Gastrocnemius medialis (tissue), 4 donors: ENCODE data around the gene ACOT7. TPM values are rescaled to one million over a fixed set of nuclear protein-coding genes. Genes with fewer than 3 reads are reported as not detected.

Source experiments
- ATAC-seq, 2 donors: fragments of 150-250 bp; one replicate each; pipeline ENCODE4 v1.9.1; 2016
- DNase-seq, 2 donors: peaks; one replicate each; pipeline ENCODE4 v3.0.0-alpha.2; 2019
- H3K27ac ChIP-seq, 4 donors: fragments of 200-600 bp; sonication (generic); 1 replicate in 1 of 4; 2 replicates in 3 of 4; pipeline ENCODE4 v1.5.1; 2016 to 2018; ENCODE audit warnings: mild to moderate bottlenecking in 2 of 4, moderate library complexity in 1 of 4
- H3K27me3 ChIP-seq, 3 donors: fragments of 200-600 bp; sonication (generic) in 2 of 3; 1 replicate in 1 of 3; 2 replicates in 2 of 3; pipeline versions ENCODE4 v1.5.1 to v1.6.0; 2016 to 2019; ENCODE audit warnings: mild to moderate bottlenecking in 1 of 3, moderate library complexity in 1 of 3
- H3K36me3 ChIP-seq, 2 donors: fragments of 200-600 bp; sonication (generic) in 1 of 2; one replicate each; pipeline ENCODE4 v1.5.1; 2017 to 2018
- H3K4me1 ChIP-seq, 2 donors: fragments of 200-600 bp; sonication (generic) in 1 of 2; one replicate each; pipeline ENCODE4 v1.5.1; 2016 to 2017; ENCODE audit warnings: mild to moderate bottlenecking in 2 of 2
- H3K4me3 ChIP-seq, 4 donors: fragments of 200-600 bp; sonication (generic) in 3 of 4; 1 replicate in 1 of 4; 2 replicates in 3 of 4; pipeline ENCODE4 v1.5.1; 2016 to 2019; ENCODE audit warnings: mild to moderate bottlenecking in 2 of 4
- H3K9me3 ChIP-seq, 3 donors: fragments of 200-600 bp; sonication (generic) in 2 of 3; 1 replicate in 1 of 3; 2 replicates in 2 of 3; pipeline ENCODE4 v1.5.1; 2016 to 2019
- CTCF ChIP-seq, 5 experiments: fragments of 450-650 bp in 3 of 5; fragments of 200-600 bp in 2 of 5; sonication (generic) in 2 of 5; IDR thresholded peaks in 4 of 5; conservative IDR thresholded peaks in 1 of 5; 1 replicate in 4 of 5; 2 replicates in 1 of 5; pipeline ENCODE4 v1.5.1; 2016 to 2019; ENCODE audit warnings: antibody characterized with exemption in 5 of 5, mild to moderate bottlenecking in 3 of 5, moderate library complexity in 3 of 5
- POLR2A ChIP-seq, 2 donors: fragments of 450-650 bp; IDR thresholded peaks; one replicate each; pipeline ENCODE4 v1.6.1; 2017; ENCODE audit warnings: antibody characterized with exemption in 2 of 2, mild to moderate bottlenecking in 2 of 2, moderate library complexity in 2 of 2
- in situ Hi-C, 4 donors: fragments of 200-750 bp; cut with MboI; loops; one replicate each; pipeline versions ENCODE4 v1.15.0 to v1.8.0; 2017; ENCODE audit warnings: low sequenced_read_pairs in 4 of 4
- intact Hi-C: fragments of 100-400 bp; cut with DNase I; formaldehyde crosslinking; loops from one replicate; pipeline ENCODE4 v1.15.1; 2023; ENCODE audit warnings: low total_unique reads
- total RNA-seq, 4 donors: library from RNA; depleted of rRNA; stranded (reverse); fragments of >200 nt; gene quantifications; one replicate each; pipeline versions ENCODE4 v1.1.0 to v1.2.3, GENCODE V29; 2016

The ACOT7 gene
- total RNA-seq, 4 donors from 2014 or later: 1.3 to 5.8 (median 3.2) TPM

- H3K4me1 ChIP-seq: peaks cover 0 to 2% of the 10 kb centered on the region in 2 donors
- intact Hi-C loops: no loop called here
- H3K4me3 ChIP-seq: no peak overlapping the region
- in situ Hi-C loops: loop anchor here in 2 of 4 donors (10.0 kb wide), 2 partner anchors 90 to 150 kb away; no protein-coding TSS in a partner anchor
- DNase-seq (no peak), ATAC-seq (no peak)
- TF ChIP-seq CTCF (IDR thresholded peaks at IDR 0.05 in 4 of 5, conservative IDR thresholded peaks at IDR 0.05 in 1 of 5): no peak
- no peak for TF ChIP-seq POLR2A (IDR thresholded peaks at IDR 0.05)
- no peaks in the 10 kb centered on the region for H3K9me3 ChIP-seq
- H3K36me3 ChIP-seq: no peaks in the 10 kb centered on the region
- H3K27me3 ChIP-seq: peaks cover 9 to 27% (median 13%) of the 10 kb centered on the region in 3 donors
- no peak overlapping the region for H3K27ac ChIP-seq
These were observed 138.9 kb downstream of the ACOT7 start for GRCh38 chr1:6254691-6255090.

GRCh38 chr1:6253380-6253779, 140.2 kb downstream of the ACOT7 start:
- DNase-seq (no peak), ATAC-seq (no peak)
- no peak for TF ChIP-seq CTCF (IDR thresholded peaks at IDR 0.05 in 4 of 5, conservative IDR thresholded peaks at IDR 0.05 in 1 of 5)
- no peak for TF ChIP-seq POLR2A (IDR thresholded peaks at IDR 0.05)
- Histone ChIP-seq H3K4me3 (no peak overlapping the region), H3K27ac (no peak overlapping the region), H3K4me1 (no peaks in the 10 kb centered on the region), H3K9me3 (no peaks in the 10 kb centered on the region), H3K36me3 (no peaks in the 10 kb centered on the region), H3K27me3 (peaks cover 13 to 21% (median 15%) of the 10 kb centered on the region in 3 donors)
- in situ Hi-C loops (loop anchor here in 2 of 4 donors (10.0 kb wide), 2 partner anchors 91 to 151 kb away; no protein-coding TSS in a partner anchor), intact Hi-C loops (no loop called here)

- TF ChIP-seq CTCF (IDR thresholded peaks at IDR 0.05 in 4 of 5, conservative IDR thresholded peaks at IDR 0.05 in 1 of 5): no peak
- no peak for TF ChIP-seq POLR2A (IDR thresholded peaks at IDR 0.05)
- H3K9me3 ChIP-seq: no peaks in the 10 kb centered on the region
- H3K4me3 ChIP-seq: no peak overlapping the region
- H3K36me3 ChIP-seq: no peaks in the 10 kb centered on the region
- no peaks in the 10 kb centered on the region for H3K4me1 ChIP-seq
- DNase-seq (no peak), ATAC-seq (no peak)
- intact Hi-C loops: no loop called here
- peaks cover 14 to 29% (median 15%) of the 10 kb centered on the region in 3 donors for H3K27me3 ChIP-seq
- H3K27ac ChIP-seq: no peak overlapping the region
- in situ Hi-C loops: loop anchor here in 2 of 4 donors (10.0 kb wide), 2 partner anchors 92 to 152 kb away; no protein-coding TSS in a partner anchor
These were observed 141.2 kb downstream of the ACOT7 start for GRCh38 chr1:6252374-6252710.

- H3K9me3 ChIP-seq: no peaks in the 10 kb centered on the region
- TF ChIP-seq CTCF (IDR thresholded peaks at IDR 0.05 in 4 of 5, conservative IDR thresholded peaks at IDR 0.05 in 1 of 5) (no peak), POLR2A (IDR thresholded peaks at IDR 0.05) (no peak)
- H3K27ac ChIP-seq: no peak overlapping the region
- H3K4me3 ChIP-seq: no peak overlapping the region
- in situ Hi-C loops (loop anchor here in 2 of 4 donors (10.0 kb wide), 2 partner anchors 93 to 153 kb away; no protein-coding TSS in a partner anchor), intact Hi-C loops (no loop called here)
- H3K27me3 ChIP-seq: peaks cover 14 to 30% (median 15%) of the 10 kb centered on the region in 3 donors
- ATAC-seq (no peak), DNase-seq (no peak)
- H3K4me1 ChIP-seq: no peaks in the 10 kb centered on the region
- H3K36me3 ChIP-seq: no peaks in the 10 kb centered on the region
These were observed 141.7 kb downstream of the ACOT7 start for GRCh38 chr1:6251681-6252373.
